ENCODE data around the gene PCDH15. TPM values are rescaled to one million over a fixed set of nuclear protein-coding genes. Genes with fewer than 3 reads are reported as not detected.

Gene PCDH15
- total RNA-seq, 3 donors from 2014 or later (not counting 1 experiment from before 2014, with no cell fraction given): not detected

DNA sequence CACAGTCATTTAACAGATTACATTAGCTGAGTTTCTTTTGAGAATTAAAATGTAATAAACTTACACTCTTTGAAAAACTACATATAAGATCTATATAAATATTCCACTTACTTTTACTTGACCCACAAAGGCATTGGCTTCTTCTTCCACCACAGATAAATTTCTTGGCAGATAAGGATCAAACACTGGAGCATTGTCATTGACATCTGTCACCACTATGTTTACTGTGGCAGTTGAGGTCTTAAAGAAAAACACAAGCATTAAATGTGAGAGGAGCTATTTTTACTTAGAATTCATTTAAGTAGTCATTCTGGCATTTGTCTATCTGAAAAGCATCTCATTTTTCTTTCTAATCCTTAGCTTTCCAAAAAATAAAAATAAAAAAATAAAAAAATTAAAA lies 734.4 kb downstream of the PCDH15 start:
- Histone ChIP-seq H3K4me1 (ENCODE audit: control insufficient read depth, insufficient read depth, low read length) (no peaks in the 10 kb centered on the region), H3K27me3 (ENCODE audit: control insufficient read depth, insufficient read depth, low read length) (no peaks in the 10 kb centered on the region), H3K27ac (ENCODE audit: low read length) (no peak overlapping the region), H3K9me3 (ENCODE audit: control insufficient read depth, insufficient read depth, low read length) (peaks cover 9% of the 10 kb centered on the region), H3K36me3 (ENCODE audit: control insufficient read depth, insufficient read depth, low read length) (no peaks in the 10 kb centered on the region), H3K4me3 (ENCODE audit: low read length) (no peak overlapping the region)
- no peaks in the 10 kb centered on the region for H3K36me3 Mint-ChIP-seq
- intact Hi-C loops (cut with micrococcal nuclease): no loop called here
- no peaks in the 10 kb centered on the region for H3K4me1 Mint-ChIP-seq
- peaks cover 3 to 10% of the 10 kb centered on the region in 2 donors for H3K9me3 Mint-ChIP-seq
- no peaks in the 10 kb centered on the region for H3K27me3 Mint-ChIP-seq (ENCODE audit: low read depth in 2 of 2)
- DNase-seq: no peak
- no peak overlapping the region for H3K27ac Mint-ChIP-seq
- TF ChIP-seq, protein P1, sequence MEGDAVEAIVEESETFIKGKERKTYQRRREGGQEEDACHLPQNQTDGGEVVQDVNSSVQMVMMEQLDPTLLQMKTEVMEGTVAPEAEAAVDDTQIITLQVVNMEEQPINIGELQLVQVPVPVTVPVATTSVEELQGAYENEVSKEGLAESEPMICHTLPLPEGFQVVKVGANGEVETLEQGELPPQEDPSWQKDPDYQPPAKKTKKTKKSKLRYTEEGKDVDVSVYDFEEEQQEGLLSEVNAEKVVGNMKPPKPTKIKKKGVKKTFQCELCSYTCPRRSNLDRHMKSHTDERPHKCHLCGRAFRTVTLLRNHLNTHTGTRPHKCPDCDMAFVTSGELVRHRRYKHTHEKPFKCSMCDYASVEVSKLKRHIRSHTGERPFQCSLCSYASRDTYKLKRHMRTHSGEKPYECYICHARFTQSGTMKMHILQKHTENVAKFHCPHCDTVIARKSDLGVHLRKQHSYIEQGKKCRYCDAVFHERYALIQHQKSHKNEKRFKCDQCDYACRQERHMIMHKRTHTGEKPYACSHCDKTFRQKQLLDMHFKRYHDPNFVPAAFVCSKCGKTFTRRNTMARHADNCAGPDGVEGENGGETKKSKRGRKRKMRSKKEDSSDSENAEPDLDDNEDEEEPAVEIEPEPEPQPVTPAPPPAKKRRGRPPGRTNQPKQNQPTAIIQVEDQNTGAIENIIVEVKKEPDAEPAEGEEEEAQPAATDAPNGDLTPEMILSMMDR (IDR thresholded peaks at IDR 0.05): no peak
- no peak overlapping the region for H3K4me3 Mint-ChIP-seq
- ATAC-seq: no peak

DNA sequence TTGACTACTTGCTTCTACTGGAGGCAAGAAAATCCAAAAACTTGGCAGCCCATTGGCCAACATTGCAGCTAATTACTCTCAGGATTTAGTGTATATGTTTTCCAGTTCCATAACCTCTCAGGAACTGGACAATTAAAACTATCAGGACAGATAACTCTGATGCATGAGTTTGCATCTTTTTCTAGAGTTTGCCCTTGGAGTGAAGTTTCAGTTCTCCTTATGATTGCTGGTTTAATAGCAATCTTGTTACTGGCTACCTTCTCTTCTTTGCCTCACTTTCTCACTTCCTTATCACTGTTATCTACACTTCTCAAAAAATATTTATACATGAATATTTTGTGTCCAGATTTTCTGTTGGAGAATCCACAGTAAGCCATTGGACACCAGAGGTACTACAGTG lies 735.9 kb downstream of the PCDH15 start:
- intact Hi-C loops (cut with micrococcal nuclease): no loop called here
- ATAC-seq (no peak), DNase-seq (no peak)
- Histone ChIP-seq H3K36me3 (ENCODE audit: control insufficient read depth, insufficient read depth, low read length) (no peaks in the 10 kb centered on the region), H3K9me3 (ENCODE audit: control insufficient read depth, insufficient read depth, low read length) (peaks cover 9% of the 10 kb centered on the region), H3K4me3 (ENCODE audit: low read length) (no peak overlapping the region), H3K27me3 (ENCODE audit: control insufficient read depth, insufficient read depth, low read length) (no peaks in the 10 kb centered on the region), H3K27ac (ENCODE audit: low read length) (no peak overlapping the region), H3K4me1 (ENCODE audit: control insufficient read depth, insufficient read depth, low read length) (no peaks in the 10 kb centered on the region)
- no peaks in the 10 kb centered on the region for H3K36me3 Mint-ChIP-seq
- H3K27ac Mint-ChIP-seq: no peak overlapping the region
- no peaks in the 10 kb centered on the region for H3K27me3 Mint-ChIP-seq (ENCODE audit: low read depth in 2 of 2)
- no peaks in the 10 kb centered on the region for H3K4me1 Mint-ChIP-seq
- H3K4me3 Mint-ChIP-seq: no peak overlapping the region
- TF ChIP-seq, protein P1 (IDR thresholded peaks at IDR 0.05): no peak
- H3K9me3 Mint-ChIP-seq: peaks cover 5 to 10% of the 10 kb centered on the region in 2 donors

DNA sequence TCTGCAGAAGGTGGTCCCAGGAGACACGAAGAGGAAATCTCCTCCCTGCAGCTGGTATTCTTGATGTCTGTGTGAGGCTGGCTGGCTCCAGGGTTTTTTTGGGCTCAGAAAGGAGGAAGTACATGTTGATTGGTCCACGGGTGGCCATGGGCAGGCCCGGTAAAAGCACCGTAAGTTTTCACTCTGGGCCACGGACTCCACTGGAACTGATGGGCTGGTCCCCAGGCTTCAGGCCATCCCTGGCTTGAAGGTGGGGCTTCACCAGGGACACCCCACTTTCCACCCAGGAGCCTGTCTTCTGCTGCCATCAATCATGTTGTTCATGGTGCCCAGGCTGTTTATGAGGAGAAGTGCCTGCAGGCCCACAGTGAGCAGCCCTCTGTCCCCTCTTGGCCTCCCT lies 736.8 kb downstream of the PCDH15 start:
- H3K4me3 Mint-ChIP-seq: no peak overlapping the region
- H3K9me3 Mint-ChIP-seq: peaks cover 5 to 13% of the 10 kb centered on the region in 2 donors
- ATAC-seq: no peak
- H3K27ac Mint-ChIP-seq: no peak overlapping the region
- H3K4me1 Mint-ChIP-seq: no peaks in the 10 kb centered on the region
- H3K27me3 Mint-ChIP-seq (ENCODE audit: low read depth in 2 of 2): no peaks in the 10 kb centered on the region
- Histone ChIP-seq H3K4me1 (ENCODE audit: control insufficient read depth, insufficient read depth, low read length) (no peaks in the 10 kb centered on the region), H3K9me3 (ENCODE audit: control insufficient read depth, insufficient read depth, low read length) (peaks cover 9% of the 10 kb centered on the region), H3K27ac (ENCODE audit: low read length) (no peak overlapping the region), H3K36me3 (ENCODE audit: control insufficient read depth, insufficient read depth, low read length) (no peaks in the 10 kb centered on the region), H3K4me3 (ENCODE audit: low read length) (no peak overlapping the region), H3K27me3 (ENCODE audit: control insufficient read depth, insufficient read depth, low read length) (no peaks in the 10 kb centered on the region)
- intact Hi-C loops (cut with micrococcal nuclease): no loop called here
- no peaks in the 10 kb centered on the region for H3K36me3 Mint-ChIP-seq
- WGBS (ENCODE audit: insufficient coverage): 96% methylated on average over 5 of the region's 5 CpGs
- TF ChIP-seq, protein P1 (IDR thresholded peaks at IDR 0.05): no peak
- no peak for DNase-seq

DNA sequence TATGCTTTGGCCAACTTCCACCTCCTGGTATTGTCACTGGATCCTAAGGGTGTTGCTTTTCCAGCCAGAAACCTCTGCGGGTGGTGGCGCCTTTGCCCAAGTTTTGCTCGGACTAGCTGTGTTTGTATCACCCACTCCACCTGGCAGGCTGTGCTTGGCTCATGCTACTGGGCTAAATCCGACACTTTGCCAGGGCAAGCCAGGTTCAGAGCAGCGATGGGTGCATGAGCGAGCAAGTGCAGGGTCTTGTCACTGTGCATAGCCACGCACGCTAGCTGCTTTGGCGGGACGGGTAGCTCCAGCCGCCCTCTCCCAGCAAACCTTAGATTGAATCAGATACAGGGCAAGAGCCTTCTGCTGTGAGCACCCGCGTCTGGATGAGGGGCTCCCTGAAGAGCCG lies 737.5 kb downstream of the PCDH15 start:
- no peak overlapping the region for H3K4me3 Mint-ChIP-seq
- H3K9me3 Mint-ChIP-seq: peaks cover 5 to 13% of the 10 kb centered on the region in 2 donors

More for the DNA sequence above, 737.5 kb downstream of the PCDH15 start:
- Histone ChIP-seq H3K27me3 (ENCODE audit: control insufficient read depth, insufficient read depth, low read length) (no peaks in the 10 kb centered on the region), H3K4me1 (ENCODE audit: control insufficient read depth, insufficient read depth, low read length) (no peaks in the 10 kb centered on the region), H3K36me3 (ENCODE audit: control insufficient read depth, insufficient read depth, low read length) (no peaks in the 10 kb centered on the region), H3K4me3 (ENCODE audit: low read length) (no peak overlapping the region), H3K27ac (ENCODE audit: low read length) (no peak overlapping the region), H3K9me3 (ENCODE audit: control insufficient read depth, insufficient read depth, low read length) (peaks cover 9% of the 10 kb centered on the region)
- TF ChIP-seq, protein P1 (IDR thresholded peaks at IDR 0.05): no peak
- DNase-seq: no peak
- no peak overlapping the region for H3K27ac Mint-ChIP-seq
- intact Hi-C loops (cut with micrococcal nuclease): no loop called here
- H3K27me3 Mint-ChIP-seq (ENCODE audit: low read depth in 2 of 2): no peaks in the 10 kb centered on the region
- 94% methylated on average over 14 of the region's 14 CpGs for WGBS (ENCODE audit: insufficient coverage)
- H3K36me3 Mint-ChIP-seq: no peaks in the 10 kb centered on the region
- no peak for ATAC-seq
- H3K4me1 Mint-ChIP-seq: no peaks in the 10 kb centered on the region

Measured in natural killer cell (primary cell).